ENCODE results near the gene DIP2C.

GRCh38 chr10:659688-660141 lies 29.8 kb downstream of the DIP2C start:
- no peak for TF ChIP-seq POLR2A (IDR thresholded peaks at IDR 0.05)
- TF ChIP-seq, protein P1, sequence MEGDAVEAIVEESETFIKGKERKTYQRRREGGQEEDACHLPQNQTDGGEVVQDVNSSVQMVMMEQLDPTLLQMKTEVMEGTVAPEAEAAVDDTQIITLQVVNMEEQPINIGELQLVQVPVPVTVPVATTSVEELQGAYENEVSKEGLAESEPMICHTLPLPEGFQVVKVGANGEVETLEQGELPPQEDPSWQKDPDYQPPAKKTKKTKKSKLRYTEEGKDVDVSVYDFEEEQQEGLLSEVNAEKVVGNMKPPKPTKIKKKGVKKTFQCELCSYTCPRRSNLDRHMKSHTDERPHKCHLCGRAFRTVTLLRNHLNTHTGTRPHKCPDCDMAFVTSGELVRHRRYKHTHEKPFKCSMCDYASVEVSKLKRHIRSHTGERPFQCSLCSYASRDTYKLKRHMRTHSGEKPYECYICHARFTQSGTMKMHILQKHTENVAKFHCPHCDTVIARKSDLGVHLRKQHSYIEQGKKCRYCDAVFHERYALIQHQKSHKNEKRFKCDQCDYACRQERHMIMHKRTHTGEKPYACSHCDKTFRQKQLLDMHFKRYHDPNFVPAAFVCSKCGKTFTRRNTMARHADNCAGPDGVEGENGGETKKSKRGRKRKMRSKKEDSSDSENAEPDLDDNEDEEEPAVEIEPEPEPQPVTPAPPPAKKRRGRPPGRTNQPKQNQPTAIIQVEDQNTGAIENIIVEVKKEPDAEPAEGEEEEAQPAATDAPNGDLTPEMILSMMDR (IDR thresholded peaks at IDR 0.05), result no peak

All from transverse colon (tissue), 3 donors.